GM23338 (cell line): ENCODE measurements around the gene RPS5. TPM values are rescaled to one million over a fixed set of nuclear protein-coding genes. Genes with fewer than 3 reads are reported as not detected.
A peak's percentile ranks its signal among the peaks of the same experiment; 100 is the strongest.

Experiments
- ATAC-seq: fragments of 200-7000 bp; cut with Tn5 transposase; 3 replicates; pipeline ENCODE4 v1.9.1; 2020
- DNase-seq: peaks from one replicate; pipeline ENCODE4 v3.0.0-alpha.2; 2015; ENCODE audit warnings: low spot score
- H2AFZ ChIP-seq: fragments of 200-600 bp; sonication (generic); 2 replicates; pipeline ENCODE4 v1.8.0; 2016; ENCODE audit warnings: antibody characterized with exemption, mild to moderate bottlenecking, moderate library complexity
- H3F3A ChIP-seq: fragments of 200-600 bp; sonication (generic); replicated peaks from 2 replicates; pipeline ENCODE4 v1.8.0; 2017; ENCODE audit warnings: antibody characterized with exemption, mixed run types, low read depth
- H3K27ac ChIP-seq: fragments of 200-600 bp; sonication (generic); 2 replicates; pipeline ENCODE4 v1.6.1; 2016; ENCODE audit warnings: low read depth
- H3K27me3 ChIP-seq: fragments of 200-600 bp; sonication (generic); 2 replicates; pipeline ENCODE4 v1.8.0; 2016; ENCODE audit warnings: mild to moderate bottlenecking, mixed run types, moderate library complexity; ENCODE audit not compliant: insufficient read depth
- H3K36me3 ChIP-seq: fragments of 200-600 bp; sonication (generic); 2 replicates; pipeline ENCODE4 v1.8.0; 2016; ENCODE audit warnings: mild to moderate bottlenecking; ENCODE audit not compliant: insufficient read depth
- H3K4me1 ChIP-seq: fragments of 200-600 bp; sonication (generic); 2 replicates; pipeline ENCODE4 v1.8.0; 2016; ENCODE audit warnings: mild to moderate bottlenecking, moderate library complexity; ENCODE audit not compliant: insufficient read depth
- H3K4me2 ChIP-seq: fragments of 200-600 bp; sonication (generic); 2 replicates; pipeline ENCODE4 v1.7.1; 2017; ENCODE audit warnings: mixed run types
- H3K4me3 ChIP-seq: fragments of 200-600 bp; sonication (generic); 2 replicates; pipeline ENCODE4 v1.6.1; 2016; ENCODE audit warnings: mixed run types
- H3K79me2 ChIP-seq: fragments of 200-600 bp; sonication (generic); replicated peaks from 2 replicates; pipeline ENCODE4 v1.8.0; 2017; ENCODE audit warnings: mild to moderate bottlenecking; ENCODE audit not compliant: insufficient read depth
- H3K9me2 ChIP-seq: fragments of 200-600 bp; sonication (generic); 2 replicates; pipeline ENCODE4 v1.8.0; 2017; ENCODE audit not compliant: insufficient read depth
- H4K20me1 ChIP-seq: fragments of 200-600 bp; sonication (generic); replicated peaks from 2 replicates; pipeline ENCODE4 v1.8.0; 2017; ENCODE audit warnings: mild to moderate bottlenecking; ENCODE audit not compliant: insufficient read depth
- H3K27ac Mint-ChIP-seq: 2 replicates; pipeline ENCODE4 v1.8.0; 2020; ENCODE audit warnings: inconsistent platforms, mild to moderate bottlenecking, moderate library complexity, mixed read lengths
- H3K27me3 Mint-ChIP-seq: 3 replicates; pipeline ENCODE4 v1.8.0; 2022; ENCODE audit warnings: low read depth, mild to moderate bottlenecking, moderate library complexity, mixed read lengths, inconsistent platforms; ENCODE audit not compliant: insufficient read depth, poor library complexity
- H3K36me3 Mint-ChIP-seq: 3 replicates; pipeline ENCODE4 v1.8.0; 2021; ENCODE audit warnings: low read depth, mild to moderate bottlenecking, inconsistent platforms, moderate library complexity, mixed read lengths
- H3K4me1 Mint-ChIP-seq: 3 replicates; pipeline ENCODE4 v1.8.0; 2020; ENCODE audit warnings: mild to moderate bottlenecking, inconsistent platforms, mixed read lengths
- H3K4me3 Mint-ChIP-seq: 3 replicates; pipeline ENCODE4 v1.8.0; 2021; ENCODE audit warnings: moderate library complexity, mild to moderate bottlenecking, inconsistent platforms, mixed read lengths
- H3K9me3 Mint-ChIP-seq: 3 replicates; pipeline ENCODE4 v1.8.0; 2020; ENCODE audit warnings: moderate library complexity, mild to moderate bottlenecking, inconsistent platforms, mixed read lengths
- EZH2 ChIP-seq: fragments of 200-600 bp; sonication (generic); IDR thresholded peaks from one replicate; pipeline ENCODE4 v1.8.0; 2017; ENCODE audit warnings: antibody characterized with exemption, mild to moderate bottlenecking, low read depth; ENCODE audit not compliant: unreplicated experiment
- JUNB ChIP-seq: IDR thresholded peaks from one replicate; pipeline ENCODE4 v1.6.1; 2016; ENCODE audit warnings: antibody characterized with exemption; ENCODE audit not compliant: unreplicated experiment
- NANOG ChIP-seq: IDR thresholded peaks from 2 replicates; pipeline ENCODE4 v1.6.1; 2016; ENCODE audit warnings: antibody characterized with exemption, borderline replicate concordance
- POLR2AphosphoS5 ChIP-seq: IDR thresholded peaks from 2 replicates; pipeline ENCODE4 v1.6.1; 2016; ENCODE audit warnings: antibody characterized with exemption, low read depth
- STAT1 ChIP-seq: IDR thresholded peaks from one replicate; pipeline ENCODE4 v1.6.1; 2016; ENCODE audit warnings: antibody characterized with exemption; ENCODE audit not compliant: unreplicated experiment
- ZNF114 ChIP-seq: fragments of 250-450 bp; sonication (Bioruptor Pico); IDR thresholded peaks from 2 replicates; pipeline ENCODE4 v1.5.0; 2020; ENCODE audit warnings: mild to moderate bottlenecking, moderate library complexity
- ZNF331 ChIP-seq: fragments of 250-450 bp; sonication (Bioruptor Pico); IDR thresholded peaks from 2 replicates; pipeline ENCODE4 v1.5.0; 2020; ENCODE audit warnings: low read depth, mild to moderate bottlenecking, moderate library complexity
- polyA plus RNA-seq: library from polyadenylated mRNA; unstranded; fragments of >200 nt; fragmentation: Nextera tagmentation; extraction: Ambion mirVana; gene quantifications from 2 replicates; pipeline ENCODE4 v1.2.1, GENCODE V29; 2016
- total RNA-seq: library from RNA; depleted of rRNA; stranded (reverse); fragments of >200 nt; shearing (Covaris generic); gene quantifications from 2 replicates; pipeline ENCODE4 v1.2.3, GENCODE V29; 2014
- TF ChIP-seq, protein P1 (sequence below): IDR thresholded peaks from 2 replicates; pipeline ENCODE4 v1.6.1; 2016; ENCODE audit warnings: antibody characterized with exemption
- TF ChIP-seq, protein P2 (sequence below): fragments of 250-450 bp; sonication (Bioruptor Pico); IDR thresholded peaks from 2 replicates; pipeline ENCODE4 v1.5.0; 2020; ENCODE audit warnings: mild to moderate bottlenecking, moderate library complexity

RPS5 gene
- total and polyA plus RNA-seq, 2 experiments from 2014 or later: 734 to 2,111 TPM

DNA sequence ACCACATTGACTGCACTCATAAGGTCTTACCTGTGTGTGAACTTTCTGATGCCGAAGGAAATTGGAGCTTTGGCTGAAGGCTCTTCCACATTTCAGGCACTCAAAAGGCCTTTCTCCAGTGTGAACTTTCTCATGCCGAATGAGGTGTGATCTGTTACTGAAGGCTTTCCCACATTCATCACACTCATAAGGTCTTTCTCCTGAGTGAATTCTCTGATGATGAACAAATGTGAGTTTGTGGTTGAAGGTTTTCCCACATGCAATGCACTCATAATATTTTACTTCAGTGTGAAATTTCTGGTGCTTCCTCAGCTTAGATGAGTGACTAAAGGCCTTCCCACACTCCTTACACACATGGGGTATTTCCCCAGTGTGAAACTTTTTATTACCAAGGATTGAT lies 47.1 kb downstream of the RPS5 start:
- H3K36me3 Mint-ChIP-seq: peaks cover 94% of the 10 kb centered on the region
- Histone ChIP-seq H2AFZ (no peak overlapping the region), H3K27ac (no peak overlapping the region), H3K4me2 (no peak overlapping the region), H3K36me3 (peaks cover 61% of the 10 kb centered on the region), H3K27me3 (no peaks in the 10 kb centered on the region), H3K9me2 (peaks cover 15% of the 10 kb centered on the region), H3K79me2 (no peaks in the 10 kb centered on the region), H3K4me3 (peak overlapping the region; percentile 6; the same call in 1 of the 2 replicates), H4K20me1 (no peaks in the 10 kb centered on the region), H3F3A (peaks cover 16% of the 10 kb centered on the region), H3K4me1 (peaks cover 4% of the 10 kb centered on the region; the same call in 1 of the 2 replicates)
- H3K27me3 Mint-ChIP-seq: peaks cover 10% of the 10 kb centered on the region
- ATAC-seq (no peak), DNase-seq (peak; percentile 14)
- peaks cover 97% of the 10 kb centered on the region for H3K9me3 Mint-ChIP-seq
- TF ChIP-seq JUNB: no peak
- TF ChIP-seq STAT1: no peak
- no peak for TF ChIP-seq NANOG
- no peak for TF ChIP-seq POLR2AphosphoS5
- TF ChIP-seq EZH2: no peak
- H3K27ac Mint-ChIP-seq: no peak overlapping the region
- H3K4me1 Mint-ChIP-seq: no peaks in the 10 kb centered on the region
- H3K4me3 Mint-ChIP-seq: no peak overlapping the region

DNA sequence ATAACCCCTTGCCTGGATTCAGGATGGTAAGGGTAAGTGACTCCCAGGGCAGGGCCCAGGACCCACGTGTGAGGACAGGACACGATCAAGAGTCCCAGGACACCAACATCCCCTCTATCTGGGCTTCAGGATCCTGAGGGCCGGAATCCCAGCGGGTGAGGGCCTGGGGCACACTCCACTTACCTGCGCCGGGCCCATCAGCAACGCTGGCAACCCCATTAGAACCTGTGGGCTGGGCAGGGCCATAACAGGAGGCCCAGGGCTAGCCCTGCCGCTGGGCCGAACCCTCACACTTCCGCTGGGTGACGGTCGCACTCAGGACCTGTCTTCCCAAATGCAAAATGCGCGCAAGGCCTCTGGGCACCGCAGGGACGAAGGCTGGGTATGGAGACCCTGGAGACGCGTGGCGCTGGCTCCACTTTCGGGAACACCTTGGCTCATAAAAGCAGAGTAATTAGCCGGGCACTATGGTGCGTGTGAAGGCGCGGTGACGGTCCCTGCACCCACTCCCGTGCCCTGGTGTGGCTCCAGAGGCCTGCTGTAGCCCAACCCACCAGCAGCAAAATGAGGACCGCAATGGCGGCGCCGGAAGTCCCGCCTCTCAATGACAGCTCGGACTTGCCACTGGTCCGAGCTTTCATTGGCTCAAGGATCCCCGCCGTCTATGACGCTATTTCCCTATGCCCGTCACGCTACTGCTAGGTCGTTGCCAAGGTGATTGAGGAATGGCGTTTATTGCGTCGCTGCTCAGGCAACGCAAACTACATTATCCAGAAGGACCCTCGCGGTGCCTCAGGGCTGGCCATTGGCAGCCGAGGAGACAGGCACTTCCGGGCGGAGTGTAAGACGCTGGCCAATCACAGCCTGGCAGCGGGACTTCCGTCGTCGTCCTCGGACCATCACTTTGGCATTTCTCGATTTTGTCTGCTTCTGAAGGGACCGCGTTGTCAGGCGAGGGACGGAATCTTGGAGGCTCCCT lies 52.8 kb downstream of the RPS5 start, which contains the start of gene ZNF132:
TSS of gene ZNF132 (minus strand) at position 578 of the 979 bp plus-strand sequence. CDS start at position 246, 332 bp downstream.
- Mint-ChIP-seq H3K27ac (peak within 1 kb of the TSS; percentile 82; the same call in 1 of the 2 replicates), H3K4me1 (peaks cover 2% of the 10 kb centered on the region; the same call in 1 of the 3 replicates), H3K9me3 (peaks cover 79% of the 10 kb centered on the region), H3K4me3 (peak within 1 kb of the TSS; percentile 81), H3K36me3 (peaks cover 59% of the 10 kb centered on the region), H3K27me3 (peaks cover 28% of the 10 kb centered on the region)
- Histone ChIP-seq H3K79me2 (no peaks in the 10 kb centered on the region), H3K36me3 (peaks cover 20% of the 10 kb centered on the region), H3K9me2 (peaks cover 28% of the 10 kb centered on the region), H3K4me1 (peaks cover 6% of the 10 kb centered on the region; the same call in 1 of the 2 replicates), H2AFZ (peak within 1 kb of the TSS; percentile 83; the same call in 1 of the 2 replicates), H3K27ac (no peak within 1 kb of the TSS), H3K27me3 (no peaks in the 10 kb centered on the region), H4K20me1 (no peaks in the 10 kb centered on the region), H3F3A (no peaks in the 10 kb centered on the region; the same call in 1 of the 2 replicates), H3K4me2 (peak within 1 kb of the TSS; percentile 77), H3K4me3 (peak within 1 kb of the TSS; percentile 66)
- DNase-seq (peak; percentile 100), ATAC-seq (peak; percentile 98)
- TF ChIP-seq ZNF331 (CRISPR knock-in tag) (no peak), NANOG (no peak), ZNF114 (CRISPR knock-in tag) (no peak), EZH2 (no peak), STAT1 (no peak)
- TF ChIP-seq, protein P1, sequence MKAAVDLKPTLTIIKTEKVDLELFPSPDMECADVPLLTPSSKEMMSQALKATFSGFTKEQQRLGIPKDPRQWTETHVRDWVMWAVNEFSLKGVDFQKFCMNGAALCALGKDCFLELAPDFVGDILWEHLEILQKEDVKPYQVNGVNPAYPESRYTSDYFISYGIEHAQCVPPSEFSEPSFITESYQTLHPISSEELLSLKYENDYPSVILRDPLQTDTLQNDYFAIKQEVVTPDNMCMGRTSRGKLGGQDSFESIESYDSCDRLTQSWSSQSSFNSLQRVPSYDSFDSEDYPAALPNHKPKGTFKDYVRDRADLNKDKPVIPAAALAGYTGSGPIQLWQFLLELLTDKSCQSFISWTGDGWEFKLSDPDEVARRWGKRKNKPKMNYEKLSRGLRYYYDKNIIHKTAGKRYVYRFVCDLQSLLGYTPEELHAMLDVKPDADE: peak; percentile 93
- TF ChIP-seq, protein P2, sequence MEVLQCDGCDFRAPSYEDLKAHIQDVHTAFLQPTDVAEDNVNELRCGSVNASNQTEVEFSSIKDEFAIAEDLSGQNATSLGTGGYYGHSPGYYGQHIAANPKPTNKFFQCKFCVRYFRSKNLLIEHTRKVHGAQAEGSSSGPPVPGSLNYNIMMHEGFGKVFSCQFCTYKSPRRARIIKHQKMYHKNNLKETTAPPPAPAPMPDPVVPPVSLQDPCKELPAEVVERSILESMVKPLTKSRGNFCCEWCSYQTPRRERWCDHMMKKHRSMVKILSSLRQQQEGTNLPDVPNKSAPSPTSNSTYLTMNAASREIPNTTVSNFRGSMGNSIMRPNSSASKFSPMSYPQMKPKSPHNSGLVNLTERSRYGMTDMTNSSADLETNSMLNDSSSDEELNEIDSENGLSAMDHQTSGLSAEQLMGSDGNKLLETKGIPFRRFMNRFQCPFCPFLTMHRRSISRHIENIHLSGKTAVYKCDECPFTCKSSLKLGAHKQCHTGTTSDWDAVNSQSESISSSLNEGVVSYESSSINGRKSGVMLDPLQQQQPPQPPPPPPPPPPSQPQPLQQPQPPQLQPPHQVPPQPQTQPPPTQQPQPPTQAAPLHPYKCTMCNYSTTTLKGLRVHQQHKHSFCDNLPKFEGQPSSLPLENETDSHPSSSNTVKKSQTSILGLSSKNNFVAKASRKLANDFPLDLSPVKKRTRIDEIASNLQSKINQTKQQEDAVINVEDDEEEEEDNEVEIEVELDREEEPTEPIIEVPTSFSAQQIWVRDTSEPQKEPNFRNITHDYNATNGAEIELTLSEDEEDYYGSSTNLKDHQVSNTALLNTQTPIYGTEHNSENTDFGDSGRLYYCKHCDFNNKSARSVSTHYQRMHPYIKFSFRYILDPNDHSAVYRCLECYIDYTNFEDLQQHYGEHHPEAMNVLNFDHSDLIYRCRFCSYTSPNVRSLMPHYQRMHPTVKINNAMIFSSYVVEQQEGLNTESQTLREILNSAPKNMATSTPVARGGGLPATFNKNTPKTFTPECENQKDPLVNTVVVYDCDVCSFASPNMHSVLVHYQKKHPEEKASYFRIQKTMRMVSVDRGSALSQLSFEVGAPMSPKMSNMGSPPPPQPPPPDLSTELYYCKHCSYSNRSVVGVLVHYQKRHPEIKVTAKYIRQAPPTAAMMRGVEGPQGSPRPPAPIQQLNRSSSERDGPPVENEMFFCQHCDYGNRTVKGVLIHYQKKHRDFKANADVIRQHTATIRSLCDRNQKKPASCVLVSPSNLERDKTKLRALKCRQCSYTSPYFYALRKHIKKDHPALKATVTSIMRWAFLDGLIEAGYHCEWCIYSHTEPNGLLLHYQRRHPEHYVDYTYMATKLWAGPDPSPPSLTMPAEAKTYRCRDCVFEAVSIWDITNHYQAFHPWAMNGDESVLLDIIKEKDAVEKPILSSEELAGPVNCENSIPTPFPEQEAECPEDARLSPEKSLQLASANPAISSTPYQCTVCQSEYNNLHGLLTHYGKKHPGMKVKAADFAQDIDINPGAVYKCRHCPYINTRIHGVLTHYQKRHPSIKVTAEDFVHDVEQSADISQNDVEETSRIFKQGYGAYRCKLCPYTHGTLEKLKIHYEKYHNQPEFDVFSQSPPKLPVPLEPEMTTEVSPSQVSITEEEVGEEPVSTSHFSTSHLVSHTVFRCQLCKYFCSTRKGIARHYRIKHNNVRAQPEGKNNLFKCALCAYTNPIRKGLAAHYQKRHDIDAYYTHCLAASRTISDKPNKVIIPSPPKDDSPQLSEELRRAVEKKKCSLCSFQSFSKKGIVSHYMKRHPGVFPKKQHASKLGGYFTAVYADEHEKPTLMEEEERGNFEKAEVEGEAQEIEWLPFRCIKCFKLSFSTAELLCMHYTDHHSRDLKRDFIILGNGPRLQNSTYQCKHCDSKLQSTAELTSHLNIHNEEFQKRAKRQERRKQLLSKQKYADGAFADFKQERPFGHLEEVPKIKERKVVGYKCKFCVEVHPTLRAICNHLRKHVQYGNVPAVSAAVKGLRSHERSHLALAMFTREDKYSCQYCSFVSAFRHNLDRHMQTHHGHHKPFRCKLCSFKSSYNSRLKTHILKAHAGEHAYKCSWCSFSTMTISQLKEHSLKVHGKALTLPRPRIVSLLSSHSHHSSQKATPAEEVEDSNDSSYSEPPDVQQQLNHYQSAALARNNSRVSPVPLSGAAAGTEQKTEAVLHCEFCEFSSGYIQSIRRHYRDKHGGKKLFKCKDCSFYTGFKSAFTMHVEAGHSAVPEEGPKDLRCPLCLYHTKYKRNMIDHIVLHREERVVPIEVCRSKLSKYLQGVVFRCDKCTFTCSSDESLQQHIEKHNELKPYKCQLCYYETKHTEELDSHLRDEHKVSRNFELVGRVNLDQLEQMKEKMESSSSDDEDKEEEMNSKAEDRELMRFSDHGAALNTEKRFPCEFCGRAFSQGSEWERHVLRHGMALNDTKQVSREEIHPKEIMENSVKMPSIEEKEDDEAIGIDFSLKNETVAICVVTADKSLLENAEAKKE (CRISPR knock-in tag): no peak
